Measurements from ENCODE around the gene RNF13.

DNA sequence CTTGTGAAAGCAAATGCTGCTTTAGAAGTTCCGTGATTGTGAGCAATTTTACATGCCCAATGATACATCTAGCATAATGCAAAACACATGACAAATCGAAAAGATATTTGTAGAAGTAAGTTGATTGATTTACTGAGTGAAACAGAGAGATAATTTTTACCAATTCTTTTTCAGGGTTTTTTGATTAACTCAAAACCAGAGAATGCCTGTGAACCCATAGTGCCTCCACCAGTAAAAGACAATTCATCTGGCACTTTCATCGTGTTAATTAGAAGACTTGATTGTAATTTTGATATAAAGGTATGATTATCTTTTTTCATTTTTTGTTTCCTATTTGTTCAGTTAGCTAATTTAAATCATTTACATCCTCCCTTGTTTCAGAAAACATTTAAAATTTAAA, 58.8 kb downstream of the RNF13 start:
- TF ChIP-seq EP300 (IDR thresholded peaks at IDR 0.05) (no peak), POLR2AphosphoS5 (IDR thresholded peaks at IDR 0.05) (no peak), CTCF (IDR thresholded peaks at IDR 0.05) (no peak), POLR2A (IDR thresholded peaks at IDR 0.05) (no peak)
